HepG2 (cell line): ENCODE measurements around the gene PAIP1. TPM values are rescaled to one million over a fixed set of nuclear protein-coding genes. Genes with fewer than 3 reads are reported as not detected.

Experiments
- BCL6 ChIP-seq: IDR thresholded peaks from 2 replicates; pipeline ENCODE4 v1.6.1; 2016; ENCODE audit warnings: missing genetic modification reagents, missing compliant biosample characterization
- DMTF1 ChIP-seq: sonication (generic); formaldehyde crosslinking; IDR thresholded peaks from 2 replicates; pipeline ENCODE4 v1.4.0; 2020; ENCODE audit warnings: mild to moderate bottlenecking, missing genetic modification reagents
- HIVEP1 ChIP-seq: sonication (generic); formaldehyde crosslinking; IDR thresholded peaks from 2 replicates; pipeline ENCODE4 v1.4.0; 2020; ENCODE audit warnings: mild to moderate bottlenecking, missing genetic modification reagents
- HOXA7 ChIP-seq: sonication (generic); formaldehyde crosslinking; IDR thresholded peaks from 2 replicates; pipeline ENCODE4 v1.8.1; 2022; ENCODE audit warnings: mild to moderate bottlenecking, missing genetic modification reagents, moderate library complexity
- MTERF4 ChIP-seq: sonication (generic); formaldehyde crosslinking; IDR thresholded peaks from 2 replicates; pipeline ENCODE4 v1.8.0; 2023; ENCODE audit warnings: mild to moderate bottlenecking, missing genetic modification reagents
- NPAS2 ChIP-seq: sonication (generic); formaldehyde crosslinking; IDR thresholded peaks from 2 replicates; pipeline ENCODE4 v1.8.0; 2022; ENCODE audit warnings: mild to moderate bottlenecking, missing genetic modification reagents, borderline replicate concordance
- PCBP1 ChIP-seq: fragments of 200-400 bp; formaldehyde crosslinking; IDR thresholded peaks from 2 replicates; pipeline ENCODE4 v1.6.1; 2017; ENCODE audit warnings: mild to moderate bottlenecking, low read depth, low read length, borderline replicate concordance
- SKIL ChIP-seq: sonication (generic); formaldehyde crosslinking; IDR thresholded peaks from 2 replicates; pipeline ENCODE4 v1.8.0; 2022; ENCODE audit warnings: missing genetic modification reagents, mild to moderate bottlenecking, moderate library complexity, borderline replicate concordance
- TAF1 ChIP-seq: sonication (generic); formaldehyde crosslinking; IDR thresholded peaks from 2 replicates; pipeline ENCODE4 v1.4.0; 2020; ENCODE audit warnings: missing genetic modification reagents
- TBL1XR1 ChIP-seq: fragments of 150-350 bp; IDR thresholded peaks from 2 replicates; pipeline ENCODE4 v1.6.1; 2014; ENCODE audit warnings: borderline replicate concordance, low read length; ENCODE audit not compliant: partially characterized antibody
- TRIM24 ChIP-seq: sonication (generic); formaldehyde crosslinking; IDR thresholded peaks from 2 replicates; pipeline ENCODE4 v1.8.0; 2022; ENCODE audit warnings: mild to moderate bottlenecking, missing genetic modification reagents
- YEATS2 ChIP-seq: sonication (generic); formaldehyde crosslinking; IDR thresholded peaks from 2 replicates; pipeline ENCODE4 v1.4.0; 2020; ENCODE audit warnings: missing genetic modification reagents, borderline replicate concordance
- ZBTB46 ChIP-seq: sonication (generic); formaldehyde crosslinking; IDR thresholded peaks from 2 replicates; pipeline ENCODE4 v1.4.0; 2020; ENCODE audit warnings: mild to moderate bottlenecking, missing genetic modification reagents, borderline replicate concordance
- ZNF572 ChIP-seq: sonication (generic); formaldehyde crosslinking; IDR thresholded peaks from 2 replicates; pipeline ENCODE4 v1.5.1; 2020; ENCODE audit warnings: mild to moderate bottlenecking, missing genetic modification reagents
- ZNF878 ChIP-seq: sonication (generic); formaldehyde crosslinking; IDR thresholded peaks from 2 replicates; pipeline ENCODE4 v1.8.1; 2023; ENCODE audit warnings: mild to moderate bottlenecking, missing genetic modification reagents, moderate library complexity
- polyA plus RNA-seq, 8 experiments: library from polyadenylated mRNA; depleted of rRNA in 3 of 8; stranded (reverse) in 7 of 8; unstranded in 1 of 8; fragments of >200 nt; fragmentation: Illumina TruSeq in 4 of 8; extraction: Trizol in 4 of 8; gene quantifications; 2 replicates each; pipeline versions ENCODE4 v1.2.1 to v1.2.3, GENCODE V29; 2011 to 2016; ENCODE audit warnings: low read depth in 4 of 8, missing spikeins in 1 of 8, mixed read lengths in 1 of 8; ENCODE audit not compliant: insufficient read depth in 1 of 8
- total RNA-seq, 5 experiments: library from RNA; depleted of rRNA; stranded (reverse); fragments of >200 nt; fragmentation: Illumina TruSeq; extraction: Trizol; gene quantifications; 2 replicates each; pipeline ENCODE4 v1.2.3, GENCODE V29; 2016; ENCODE audit warnings: low read depth in 1 of 5
- TF ChIP-seq, protein P1 (sequence below): sonication (generic); formaldehyde crosslinking; IDR thresholded peaks from 2 replicates; pipeline ENCODE4 v1.5.1; 2020; ENCODE audit warnings: mild to moderate bottlenecking, missing genetic modification reagents, borderline replicate concordance
- TF ChIP-seq, protein P2 (sequence below): sonication (generic); formaldehyde crosslinking; IDR thresholded peaks from 2 replicates; pipeline ENCODE4 v1.5.0; 2020; ENCODE audit warnings: mild to moderate bottlenecking, missing genetic modification reagents

The PAIP1 gene
- total and polyA plus RNA-seq, 2 of the 13 experiments (the other 11 are each of a cell fraction or from before 2014, with no cell fraction given): 96.6 to 116 TPM

- TF ChIP-seq, protein P1, sequence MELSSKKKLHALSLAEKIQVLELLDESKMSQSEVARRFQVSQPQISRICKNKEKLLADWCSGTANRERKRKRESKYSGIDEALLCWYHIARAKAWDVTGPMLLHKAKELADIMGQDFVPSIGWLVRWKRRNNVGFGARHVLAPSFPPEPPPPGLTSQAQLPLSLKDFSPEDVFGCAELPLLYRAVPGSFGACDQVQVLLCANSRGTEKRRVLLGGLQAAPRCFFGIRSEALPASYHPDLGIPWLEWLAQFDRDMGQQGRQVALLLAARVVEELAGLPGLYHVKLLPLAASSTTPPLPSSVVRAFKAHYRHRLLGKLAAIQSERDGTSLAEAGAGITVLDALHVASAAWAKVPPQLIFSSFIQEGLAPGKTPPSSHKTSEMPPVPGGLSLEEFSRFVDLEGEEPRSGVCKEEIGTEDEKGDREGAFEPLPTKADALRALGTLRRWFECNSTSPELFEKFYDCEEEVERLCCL (CRISPR knock-in tag): no peak
- TF ChIP-seq, protein P2, sequence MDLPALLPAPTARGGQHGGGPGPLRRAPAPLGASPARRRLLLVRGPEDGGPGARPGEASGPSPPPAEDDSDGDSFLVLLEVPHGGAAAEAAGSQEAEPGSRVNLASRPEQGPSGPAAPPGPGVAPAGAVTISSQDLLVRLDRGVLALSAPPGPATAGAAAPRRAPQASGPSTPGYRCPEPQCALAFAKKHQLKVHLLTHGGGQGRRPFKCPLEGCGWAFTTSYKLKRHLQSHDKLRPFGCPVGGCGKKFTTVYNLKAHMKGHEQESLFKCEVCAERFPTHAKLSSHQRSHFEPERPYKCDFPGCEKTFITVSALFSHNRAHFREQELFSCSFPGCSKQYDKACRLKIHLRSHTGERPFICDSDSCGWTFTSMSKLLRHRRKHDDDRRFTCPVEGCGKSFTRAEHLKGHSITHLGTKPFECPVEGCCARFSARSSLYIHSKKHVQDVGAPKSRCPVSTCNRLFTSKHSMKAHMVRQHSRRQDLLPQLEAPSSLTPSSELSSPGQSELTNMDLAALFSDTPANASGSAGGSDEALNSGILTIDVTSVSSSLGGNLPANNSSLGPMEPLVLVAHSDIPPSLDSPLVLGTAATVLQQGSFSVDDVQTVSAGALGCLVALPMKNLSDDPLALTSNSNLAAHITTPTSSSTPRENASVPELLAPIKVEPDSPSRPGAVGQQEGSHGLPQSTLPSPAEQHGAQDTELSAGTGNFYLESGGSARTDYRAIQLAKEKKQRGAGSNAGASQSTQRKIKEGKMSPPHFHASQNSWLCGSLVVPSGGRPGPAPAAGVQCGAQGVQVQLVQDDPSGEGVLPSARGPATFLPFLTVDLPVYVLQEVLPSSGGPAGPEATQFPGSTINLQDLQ: no peak
- TF ChIP-seq TAF1 (CRISPR knock-in tag): peak; percentile 12; the same call in 1 of the 2 replicates
- TF ChIP-seq YEATS2 (CRISPR knock-in tag): no peak
- no peak for TF ChIP-seq ZBTB46 (CRISPR knock-in tag)
- TF ChIP-seq MTERF4 (CRISPR knock-in tag): no peak
- peak; percentile 74 for TF ChIP-seq HIVEP1
- TF ChIP-seq DMTF1 (CRISPR knock-in tag): no peak
- no peak for TF ChIP-seq SKIL
- no peak for TF ChIP-seq NPAS2 (CRISPR knock-in tag)
- TF ChIP-seq HOXA7 (CRISPR knock-in tag): no peak
- peak; percentile 82 for TF ChIP-seq BCL6 (CRISPR knock-in tag)
- no peak for TF ChIP-seq TBL1XR1
- TF ChIP-seq PCBP1: no peak
- TF ChIP-seq ZNF878 (CRISPR knock-in tag): no peak
- TF ChIP-seq ZNF572: no peak
- no peak for TF ChIP-seq TRIM24 (CRISPR knock-in tag)
These were observed 826 bp downstream of the PAIP1 start (continued) for GRCh38 chr5:43555895-43556606.
